Mesenchymal stem cell (in vitro differentiated cells and primary cell): ENCODE data around the gene MCF2L2.

ENCODE experiments used
- DNase-seq: peaks from one replicate; pipeline ENCODE4 v3.0.0-alpha.2; 2013
- H2AFZ ChIP-seq: one replicate; pipeline ENCODE4 v1.6.1; 2013; ENCODE audit warnings: low read depth, mild to moderate bottlenecking, control low read depth, inconsistent platforms, low read length, moderate library complexity
- H2AK5ac ChIP-seq: 2 replicates; pipeline ENCODE4 v1.6.1; 2013; ENCODE audit warnings: low read length, moderate library complexity, mild to moderate bottlenecking, inconsistent platforms; ENCODE audit not compliant: severe bottlenecking
- H2BK120ac ChIP-seq: one replicate; pipeline ENCODE4 v1.6.1; 2013; ENCODE audit warnings: low read depth, mild to moderate bottlenecking, inconsistent platforms, low read length, moderate library complexity
- H2BK12ac ChIP-seq, 2 experiments: one replicate each; pipeline ENCODE4 v1.6.1; 2013; ENCODE audit warnings: inconsistent platforms in 2 of 2, low read length in 2 of 2, mild to moderate bottlenecking in 2 of 2, moderate library complexity in 2 of 2, control low read depth in 1 of 2
- H2BK15ac ChIP-seq: one replicate; pipeline ENCODE4 v1.6.1; 2013; ENCODE audit warnings: mild to moderate bottlenecking, low read depth, inconsistent platforms; ENCODE audit not compliant: poor library complexity, severe bottlenecking
- H2BK5ac ChIP-seq: 2 replicates; pipeline ENCODE4 v1.6.1; 2013; ENCODE audit warnings: low read depth, mild to moderate bottlenecking, low read length, control low read depth, inconsistent platforms; ENCODE audit not compliant: poor library complexity, severe bottlenecking
- H3K14ac ChIP-seq, 2 experiments: one replicate each; pipeline ENCODE4 v1.6.1; 2013; ENCODE audit warnings: inconsistent platforms in 2 of 2, low read length in 2 of 2, control low read depth in 1 of 2, mild to moderate bottlenecking in 1 of 2, moderate library complexity in 1 of 2
- H3K18ac ChIP-seq, 2 experiments: one replicate each; pipeline ENCODE4 v1.6.1; 2013; ENCODE audit warnings: inconsistent platforms in 2 of 2, low read length in 2 of 2, control low read depth in 1 of 2, low read depth in 1 of 2, mild to moderate bottlenecking in 1 of 2
- H3K23ac ChIP-seq, 2 experiments: one replicate each; pipeline ENCODE4 v1.6.1; 2013; ENCODE audit warnings: inconsistent platforms in 2 of 2, low read length in 2 of 2, mild to moderate bottlenecking in 2 of 2, moderate library complexity in 2 of 2, control low read depth in 1 of 2
- H3K27ac ChIP-seq: 2 replicates; pipeline ENCODE4 v1.5.1; 2013; ENCODE audit warnings: mild to moderate bottlenecking, moderate library complexity, low read length, control low read depth, inconsistent platforms; ENCODE audit not compliant: poor library complexity, severe bottlenecking
- H3K27me3 ChIP-seq, 2 experiments: 2 replicates each; pipeline versions ENCODE4 v1.6.1 to v1.7.0; 2013; ENCODE audit warnings: low read length in 2 of 2, mild to moderate bottlenecking in 2 of 2, moderate library complexity in 2 of 2, control low read depth in 1 of 2, inconsistent platforms in 1 of 2; ENCODE audit not compliant: control insufficient read depth in 1 of 2, insufficient read depth in 1 of 2
- H3K36me3 ChIP-seq, 2 experiments: 2 replicates each; pipeline versions ENCODE4 v1.6.1 to v1.7.0; 2013; ENCODE audit warnings: low read length in 2 of 2, control low read depth in 1 of 2, inconsistent platforms in 1 of 2, low read depth in 1 of 2, mild to moderate bottlenecking in 1 of 2; ENCODE audit not compliant: insufficient read depth in 2 of 2, control insufficient read depth in 1 of 2
- H3K4ac ChIP-seq, 2 experiments: one replicate each; pipeline ENCODE4 v1.6.1; 2013; ENCODE audit warnings: inconsistent platforms in 2 of 2, low read length in 2 of 2, mild to moderate bottlenecking in 2 of 2, moderate library complexity in 2 of 2, control low read depth in 1 of 2, low read depth in 1 of 2
- H3K4me1 ChIP-seq: 2 replicates; pipeline ENCODE4 v1.6.1; 2013; ENCODE audit warnings: low read depth, low read length, control low read depth; ENCODE audit not compliant: control insufficient read depth, insufficient read depth
- H3K4me2 ChIP-seq: 2 replicates; pipeline ENCODE4 v1.6.1; 2013; ENCODE audit warnings: low read length, mild to moderate bottlenecking, inconsistent platforms; ENCODE audit not compliant: poor library complexity, severe bottlenecking
- H3K4me3 ChIP-seq, 2 experiments: 2 replicates each; pipeline versions ENCODE4 v1.5.1 to v1.7.0; 2013; ENCODE audit warnings: low read length in 2 of 2, mild to moderate bottlenecking in 2 of 2, control low read depth in 1 of 2, low read depth in 1 of 2; ENCODE audit not compliant: insufficient read depth in 1 of 2
- H3K79me1 ChIP-seq: replicated peaks from 2 replicates; pipeline ENCODE4 v1.6.1; 2013; ENCODE audit warnings: mild to moderate bottlenecking, control low read depth, low read length, inconsistent platforms; ENCODE audit not compliant: poor library complexity, severe bottlenecking
- H3K9ac ChIP-seq: 2 replicates; pipeline ENCODE4 v1.7.0; 2013; ENCODE audit warnings: mild to moderate bottlenecking, low read length, moderate library complexity
- H3K9me3 ChIP-seq: 2 replicates; pipeline ENCODE4 v1.7.0; 2013; ENCODE audit warnings: mild to moderate bottlenecking, low read length; ENCODE audit not compliant: control insufficient read depth
- H4K8ac ChIP-seq: one replicate; pipeline ENCODE4 v1.6.1; 2013; ENCODE audit warnings: inconsistent platforms, mild to moderate bottlenecking, low read length, moderate library complexity
- H4K91ac ChIP-seq: one replicate; pipeline ENCODE4 v1.6.1; 2013; ENCODE audit warnings: mild to moderate bottlenecking, low read length, inconsistent platforms
- WGBS: methylation state at CpG from one replicate; pipeline ENCODE4 v1.1.7; 2013; ENCODE audit warnings: mixed read lengths; 5-methylcytosine and 5-hydroxymethylcytosine counted together

The MCF2L2 gene

GRCh38 chr3:183370391-183370790, 58.0 kb downstream of the MCF2L2 start:
- no peaks in the 10 kb centered on the region for H3K27me3 ChIP-seq
- H3K4me2 ChIP-seq: no peak overlapping the region
- H4K91ac ChIP-seq: peak overlapping the region; percentile 77
- H2BK15ac ChIP-seq: no peak overlapping the region
- peak overlapping the region; percentile 96 for H2AK5ac ChIP-seq
- WGBS: 80% methylated on average over 4 of the region's 4 CpGs
- peak overlapping the region; percentile 71 for H3K27ac ChIP-seq
- H2BK5ac ChIP-seq: no peak overlapping the region
- no peak overlapping the region for H3K23ac ChIP-seq
- no peak for DNase-seq
- peak overlapping the region; percentile 88 to 93 for H3K18ac ChIP-seq
- no peak overlapping the region for H3K14ac ChIP-seq
- H3K79me1 ChIP-seq: no peaks in the 10 kb centered on the region
- peak overlapping the region; percentile 94 to 97 for H2BK12ac ChIP-seq
- no peak overlapping the region for H3K4me3 ChIP-seq
- peak overlapping the region; percentile 57 to 77 for H3K4ac ChIP-seq
- no peaks in the 10 kb centered on the region for H3K36me3 ChIP-seq
- no peaks in the 10 kb centered on the region for H3K9me3 ChIP-seq
- H2BK120ac ChIP-seq: peak overlapping the region; percentile 95
- H2AFZ ChIP-seq: no peak overlapping the region
- peaks cover 4% of the 10 kb centered on the region for H3K4me1 ChIP-seq
- peak overlapping the region; percentile 60 for H3K9ac ChIP-seq
- H4K8ac ChIP-seq: peak overlapping the region; percentile 93

GRCh38 chr3:183369627-183370026, 58.8 kb downstream of the MCF2L2 start:
- Histone ChIP-seq H3K4me2 (no peak overlapping the region), H3K27ac (no peak overlapping the region), H2BK120ac (peak overlapping the region; percentile 37), H3K9me3 (no peaks in the 10 kb centered on the region), H3K18ac (peak overlapping the region in 1 of 2 experiments; percentile 93), H2AK5ac (no peak overlapping the region), H3K27me3 (no peaks in the 10 kb centered on the region), H3K4ac (peak overlapping the region; percentile 57 to 77), H4K8ac (peak overlapping the region; percentile 93), H2BK5ac (no peak overlapping the region), H3K79me1 (no peaks in the 10 kb centered on the region), H3K23ac (no peak overlapping the region), H3K9ac (no peak overlapping the region), H2BK15ac (no peak overlapping the region), H2BK12ac (peak overlapping the region in 1 of 2 experiments; percentile 97), H2AFZ (no peak overlapping the region), H3K4me1 (peaks cover 4% of the 10 kb centered on the region), H3K36me3 (no peaks in the 10 kb centered on the region), H3K14ac (no peak overlapping the region), H4K91ac (no peak overlapping the region), H3K4me3 (no peak overlapping the region)
- no peak for DNase-seq
- WGBS: 100% methylated on average over 1 of the region's 2 CpGs

GRCh38 chr3:183369117-183369516, 59.3 kb downstream of the MCF2L2 start:
- peak overlapping the region in 1 of 2 experiments; percentile 21 for H2BK12ac ChIP-seq
- no peaks in the 10 kb centered on the region for H3K36me3 ChIP-seq
- no peak overlapping the region for H3K4ac ChIP-seq
- no peak overlapping the region for H3K4me3 ChIP-seq
- H4K91ac ChIP-seq: no peak overlapping the region
- no peaks in the 10 kb centered on the region for H3K79me1 ChIP-seq
- no peak overlapping the region for H3K9ac ChIP-seq
- no peak overlapping the region for H2AFZ ChIP-seq
- H2BK120ac ChIP-seq: peak overlapping the region; percentile 35
- H2BK15ac ChIP-seq: no peak overlapping the region
- no peak overlapping the region for H4K8ac ChIP-seq
- H2AK5ac ChIP-seq: no peak overlapping the region
- no peak for DNase-seq
- no peak overlapping the region for H3K27ac ChIP-seq
- no peak overlapping the region for H2BK5ac ChIP-seq
- H3K23ac ChIP-seq: no peak overlapping the region
- H3K4me1 ChIP-seq: peaks cover 4% of the 10 kb centered on the region
- H3K27me3 ChIP-seq: no peaks in the 10 kb centered on the region
- no peaks in the 10 kb centered on the region for H3K9me3 ChIP-seq
- no peak overlapping the region for H3K4me2 ChIP-seq
- 89% methylated on average over 4 of the region's 4 CpGs for WGBS
- H3K18ac ChIP-seq: no peak overlapping the region
- H3K14ac ChIP-seq: no peak overlapping the region

GRCh38 chr3:183360971-183361624, 67.3 kb downstream of the MCF2L2 start:
- Histone ChIP-seq H4K91ac (no peak overlapping the region), H3K79me1 (no peaks in the 10 kb centered on the region), H3K18ac (no peak overlapping the region), H3K4me3 (no peak overlapping the region), H2AFZ (no peak overlapping the region), H4K8ac (no peak overlapping the region), H2BK12ac (no peak overlapping the region), H2BK5ac (no peak overlapping the region), H3K14ac (no peak overlapping the region), H3K4me1 (no peaks in the 10 kb centered on the region), H3K9me3 (no peaks in the 10 kb centered on the region), H3K36me3 (no peaks in the 10 kb centered on the region), H2BK15ac (no peak overlapping the region), H3K23ac (no peak overlapping the region), H3K4me2 (no peak overlapping the region), H3K27me3 (no peaks in the 10 kb centered on the region), H2BK120ac (no peak overlapping the region), H3K9ac (no peak overlapping the region), H3K4ac (no peak overlapping the region), H3K27ac (no peak overlapping the region), H2AK5ac (no peak overlapping the region)
- no peak for DNase-seq
- WGBS: 100% methylated on average over 1 of the region's 3 CpGs
